Measurements from ENCODE around the gene CAMK1D.

CAMK1D gene

GRCh38 chr10:12799714-12800113, 450.4 kb downstream of the CAMK1D start:
- in situ Hi-C loops (cut with HindIII; ENCODE audit: low sequenced_read_pairs) = no loop called here
- H3K4me3 ChIP-seq (ENCODE audit: low read depth, low read length) = no peak overlapping the region
- TF ChIP-seq CTCF (IDR thresholded peaks at IDR 0.05; ENCODE audit: low read depth, low read length, missing control alignments) = no peak
- DNase-seq (ENCODE audit: low read depth) = no peak

GRCh38 chr10:12800302-12800701, 451.0 kb downstream of the CAMK1D start:
- in situ Hi-C loops (cut with HindIII; ENCODE audit: low sequenced_read_pairs) = no loop called here
- no peak for TF ChIP-seq CTCF (IDR thresholded peaks at IDR 0.05; ENCODE audit: low read depth, low read length, missing control alignments)
- DNase-seq (ENCODE audit: low read depth) = no peak

GRCh38 chr10:12801214-12802087, 452.1 kb downstream of the CAMK1D start:
- DNase-seq (ENCODE audit: low read depth) = no peak
- TF ChIP-seq CTCF (IDR thresholded peaks at IDR 0.05; ENCODE audit: low read depth, low read length, missing control alignments) = no peak
- no peak overlapping the region for H3K4me3 ChIP-seq (ENCODE audit: low read depth, low read length)
- in situ Hi-C loops (cut with HindIII; ENCODE audit: low sequenced_read_pairs) = no loop called here

More at GRCh38 chr10:12800302-12800701, 451.0 kb downstream of the CAMK1D start:
- H3K4me3 ChIP-seq (ENCODE audit: low read depth, low read length) = no peak overlapping the region

- in situ Hi-C loops (cut with HindIII; ENCODE audit: low sequenced_read_pairs) = no loop called here
- no peak for TF ChIP-seq CTCF (IDR thresholded peaks at IDR 0.05; ENCODE audit: low read depth, low read length, missing control alignments)
- DNase-seq (ENCODE audit: low read depth) = no peak
- no peak overlapping the region for H3K4me3 ChIP-seq (ENCODE audit: low read depth, low read length)
Observed at GRCh38 chr10:12803776-12804175, 454.4 kb downstream of the CAMK1D start.

GRCh38 chr10:12806228-12807095, 457.1 kb downstream of the CAMK1D start:
- H3K4me3 ChIP-seq (ENCODE audit: low read depth, low read length) = no peak overlapping the region
- in situ Hi-C loops (cut with HindIII; ENCODE audit: low sequenced_read_pairs) = no loop called here

More at GRCh38 chr10:12806228-12807095, 457.1 kb downstream of the CAMK1D start:
- TF ChIP-seq CTCF (IDR thresholded peaks at IDR 0.05; ENCODE audit: low read depth, low read length, missing control alignments) = no peak
- no peak for DNase-seq (ENCODE audit: low read depth)

Data from astrocyte of the cerebellum (primary cell).